Measurements from ENCODE around the gene CTNND2. TPM values are rescaled to one million over a fixed set of nuclear protein-coding genes. Genes with fewer than 3 reads are reported as not detected.

Gene CTNND2
- total and polyA plus RNA-seq, 10 of the 15 experiments (the other 5 are each of a cell fraction or from before 2014, with no cell fraction given), result 0.02 to 0.16 (median 0.04) TPM; not detected in 7

DNA sequence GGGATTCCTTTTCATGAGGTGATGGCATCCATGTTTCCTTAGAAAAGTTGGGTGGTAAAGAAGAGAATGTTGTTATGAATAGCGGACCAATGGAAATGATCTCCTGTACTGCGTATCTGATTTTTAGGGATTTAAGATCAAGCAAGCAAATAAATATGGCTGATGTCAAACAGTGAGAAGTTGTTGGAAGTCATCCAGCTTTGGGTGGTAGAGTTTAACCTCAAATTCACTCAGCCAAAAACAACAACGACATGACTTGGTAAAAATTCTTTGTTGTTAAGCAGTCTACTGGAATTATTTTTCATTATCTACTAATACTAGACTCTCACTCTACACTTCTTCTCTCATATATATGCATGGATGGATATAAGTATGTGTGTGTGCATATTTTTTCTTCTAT, 426.5 kb downstream of the CTNND2 start:
- ChIA-PET CTCF (no interaction called here), RAD21 (ENCODE audit: unreplicated experiment) (no interaction called here), POLR2A (no interaction called here), SMC1A (ENCODE audit: uncharacterized antibody, unreplicated experiment) (no interaction called here)
- ATAC-seq (no peak), DNase-seq (ENCODE audit: low read depth, low spot score) (no peak), FAIRE-seq (no peak)
- H3K4me1 ChIP-seq (ENCODE audit: control insufficient read depth, insufficient read depth, low read length), result no peaks in the 10 kb centered on the region
- H3K4me2 ChIP-seq (ENCODE audit: control insufficient read depth, insufficient read depth), result no peak overlapping the region
- no TSS peak for BruUV-seq (replicated peaks)
- no peaks in the 10 kb centered on the region for H3K27me3 ChIP-seq (replicated peaks in 1 of 2; ENCODE audit: control insufficient read depth in 2 of 2, insufficient read depth in 2 of 2, low read length in 1 of 2)
- H3K79me2 ChIP-seq (ENCODE audit: control insufficient read depth, insufficient read depth, low read length), result no peaks in the 10 kb centered on the region
- H3K36me3 ChIP-seq (ENCODE audit: control insufficient read depth in 2 of 2, insufficient read depth in 2 of 2, low read length in 1 of 2), result no peaks in the 10 kb centered on the region
- H2AFZ ChIP-seq (ENCODE audit: control insufficient read depth, low read depth, low read length), result no peak overlapping the region
- no peaks in the 10 kb centered on the region for H4K20me1 ChIP-seq (ENCODE audit: control insufficient read depth, insufficient read depth)
- WGBS (ENCODE audit: insufficient coverage, insufficient replicate concordance, low lambda C conversion rate, missing lambda C conversion rate), result 65% methylated on average over 3 of the region's 3 CpGs
- in situ Hi-C loops (cut with MboI), result no loop called here
- no peak overlapping the region for H3K27ac ChIP-seq (ENCODE audit: control insufficient read depth, insufficient read depth)
- H3K4me3 ChIP-seq, result no peak overlapping the region
- no peaks in the 10 kb centered on the region for H3K9me3 ChIP-seq (replicated peaks; ENCODE audit: control insufficient read depth, insufficient read depth, low read length)
- intact Hi-C loops (cut with micrococcal nuclease; ENCODE audit: unreplicated experiment), result no loop called here
- H3K9ac ChIP-seq (ENCODE audit: control insufficient read depth, insufficient read depth, low read length), result no peak overlapping the region
- no peak for TF ChIP-seq YY1 (IDR thresholded peaks at IDR 0.05; ENCODE audit: low read depth, low read length)
- TF ChIP-seq PAX5 (IDR thresholded peaks at IDR 0.05; ENCODE audit: borderline replicate concordance, low read depth, low read length), result no peak
- no peak for TF ChIP-seq KLF5 (IDR thresholded peaks at IDR 0.05; ENCODE audit: partially characterized antibody)
- no peak for TF ChIP-seq SREBF1 (IDR thresholded peaks at IDR 0.05; ENCODE audit: low read length)
- TF ChIP-seq SMARCA5 (IDR thresholded peaks at IDR 0.05), result no peak
- no peak for TF ChIP-seq NFYB (IDR thresholded peaks at IDR 0.05; ENCODE audit: insufficient read depth, low read depth, low read length)
- TF ChIP-seq, protein P1, sequence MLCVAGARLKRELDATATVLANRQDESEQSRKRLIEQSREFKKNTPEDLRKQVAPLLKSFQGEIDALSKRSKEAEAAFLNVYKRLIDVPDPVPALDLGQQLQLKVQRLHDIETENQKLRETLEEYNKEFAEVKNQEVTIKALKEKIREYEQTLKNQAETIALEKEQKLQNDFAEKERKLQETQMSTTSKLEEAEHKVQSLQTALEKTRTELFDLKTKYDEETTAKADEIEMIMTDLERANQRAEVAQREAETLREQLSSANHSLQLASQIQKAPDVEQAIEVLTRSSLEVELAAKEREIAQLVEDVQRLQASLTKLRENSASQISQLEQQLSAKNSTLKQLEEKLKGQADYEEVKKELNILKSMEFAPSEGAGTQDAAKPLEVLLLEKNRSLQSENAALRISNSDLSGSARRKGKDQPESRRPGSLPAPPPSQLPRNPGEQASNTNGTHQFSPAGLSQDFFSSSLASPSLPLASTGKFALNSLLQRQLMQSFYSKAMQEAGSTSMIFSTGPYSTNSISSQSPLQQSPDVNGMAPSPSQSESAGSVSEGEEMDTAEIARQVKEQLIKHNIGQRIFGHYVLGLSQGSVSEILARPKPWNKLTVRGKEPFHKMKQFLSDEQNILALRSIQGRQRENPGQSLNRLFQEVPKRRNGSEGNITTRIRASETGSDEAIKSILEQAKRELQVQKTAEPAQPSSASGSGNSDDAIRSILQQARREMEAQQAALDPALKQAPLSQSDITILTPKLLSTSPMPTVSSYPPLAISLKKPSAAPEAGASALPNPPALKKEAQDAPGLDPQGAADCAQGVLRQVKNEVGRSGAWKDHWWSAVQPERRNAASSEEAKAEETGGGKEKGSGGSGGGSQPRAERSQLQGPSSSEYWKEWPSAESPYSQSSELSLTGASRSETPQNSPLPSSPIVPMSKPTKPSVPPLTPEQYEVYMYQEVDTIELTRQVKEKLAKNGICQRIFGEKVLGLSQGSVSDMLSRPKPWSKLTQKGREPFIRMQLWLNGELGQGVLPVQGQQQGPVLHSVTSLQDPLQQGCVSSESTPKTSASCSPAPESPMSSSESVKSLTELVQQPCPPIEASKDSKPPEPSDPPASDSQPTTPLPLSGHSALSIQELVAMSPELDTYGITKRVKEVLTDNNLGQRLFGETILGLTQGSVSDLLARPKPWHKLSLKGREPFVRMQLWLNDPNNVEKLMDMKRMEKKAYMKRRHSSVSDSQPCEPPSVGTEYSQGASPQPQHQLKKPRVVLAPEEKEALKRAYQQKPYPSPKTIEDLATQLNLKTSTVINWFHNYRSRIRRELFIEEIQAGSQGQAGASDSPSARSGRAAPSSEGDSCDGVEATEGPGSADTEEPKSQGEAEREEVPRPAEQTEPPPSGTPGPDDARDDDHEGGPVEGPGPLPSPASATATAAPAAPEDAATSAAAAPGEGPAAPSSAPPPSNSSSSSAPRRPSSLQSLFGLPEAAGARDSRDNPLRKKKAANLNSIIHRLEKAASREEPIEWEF (IDR thresholded peaks at IDR 0.05; ENCODE audit: insufficient replicate concordance, low read depth, low read length), result no peak
- TF ChIP-seq EED (IDR thresholded peaks at IDR 0.05; ENCODE audit: low read depth), result no peak
- no peak for TF ChIP-seq BACH1 (IDR thresholded peaks at IDR 0.05; ENCODE audit: borderline replicate concordance)
- TF ChIP-seq, protein P2, sequence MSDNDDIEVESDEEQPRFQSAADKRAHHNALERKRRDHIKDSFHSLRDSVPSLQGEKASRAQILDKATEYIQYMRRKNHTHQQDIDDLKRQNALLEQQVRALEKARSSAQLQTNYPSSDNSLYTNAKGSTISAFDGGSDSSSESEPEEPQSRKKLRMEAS (IDR thresholded peaks at IDR 0.05; ENCODE audit: low read depth, low read length), result no peak
- no peak for TF ChIP-seq MXI1 (IDR thresholded peaks at IDR 0.05; ENCODE audit: low read depth, low read length)
- no peak for TF ChIP-seq PAX8 (IDR thresholded peaks at IDR 0.05)
- TF ChIP-seq CBX3 (IDR thresholded peaks at IDR 0.05; ENCODE audit: borderline replicate concordance, low read depth), result no peak
- TF ChIP-seq, protein P3, sequence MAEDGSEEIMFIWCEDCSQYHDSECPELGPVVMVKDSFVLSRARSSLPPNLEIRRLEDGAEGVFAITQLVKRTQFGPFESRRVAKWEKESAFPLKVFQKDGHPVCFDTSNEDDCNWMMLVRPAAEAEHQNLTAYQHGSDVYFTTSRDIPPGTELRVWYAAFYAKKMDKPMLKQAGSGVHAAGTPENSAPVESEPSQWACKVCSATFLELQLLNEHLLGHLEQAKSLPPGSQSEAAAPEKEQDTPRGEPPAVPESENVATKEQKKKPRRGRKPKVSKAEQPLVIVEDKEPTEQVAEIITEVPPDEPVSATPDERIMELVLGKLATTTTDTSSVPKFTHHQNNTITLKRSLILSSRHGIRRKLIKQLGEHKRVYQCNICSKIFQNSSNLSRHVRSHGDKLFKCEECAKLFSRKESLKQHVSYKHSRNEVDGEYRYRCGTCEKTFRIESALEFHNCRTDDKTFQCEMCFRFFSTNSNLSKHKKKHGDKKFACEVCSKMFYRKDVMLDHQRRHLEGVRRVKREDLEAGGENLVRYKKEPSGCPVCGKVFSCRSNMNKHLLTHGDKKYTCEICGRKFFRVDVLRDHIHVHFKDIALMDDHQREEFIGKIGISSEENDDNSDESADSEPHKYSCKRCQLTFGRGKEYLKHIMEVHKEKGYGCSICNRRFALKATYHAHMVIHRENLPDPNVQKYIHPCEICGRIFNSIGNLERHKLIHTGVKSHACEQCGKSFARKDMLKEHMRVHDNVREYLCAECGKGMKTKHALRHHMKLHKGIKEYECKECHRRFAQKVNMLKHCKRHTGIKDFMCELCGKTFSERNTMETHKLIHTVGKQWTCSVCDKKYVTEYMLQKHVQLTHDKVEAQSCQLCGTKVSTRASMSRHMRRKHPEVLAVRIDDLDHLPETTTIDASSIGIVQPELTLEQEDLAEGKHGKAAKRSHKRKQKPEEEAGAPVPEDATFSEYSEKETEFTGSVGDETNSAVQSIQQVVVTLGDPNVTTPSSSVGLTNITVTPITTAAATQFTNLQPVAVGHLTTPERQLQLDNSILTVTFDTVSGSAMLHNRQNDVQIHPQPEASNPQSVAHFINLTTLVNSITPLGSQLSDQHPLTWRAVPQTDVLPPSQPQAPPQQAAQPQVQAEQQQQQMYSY (CRISPR knock-in tag; IDR thresholded peaks at IDR 0.05), result no peak
- TF ChIP-seq ZNF207 (IDR thresholded peaks at IDR 0.05; ENCODE audit: borderline replicate concordance), result no peak
- TF ChIP-seq NR2C2 (IDR thresholded peaks at IDR 0.05; ENCODE audit: borderline replicate concordance, control insufficient read depth, insufficient read length, low read depth), result no peak
- no peak for TF ChIP-seq SIN3A (IDR thresholded peaks at IDR 0.05; ENCODE audit: low read depth, low read length)
- TF ChIP-seq MEF2B (IDR thresholded peaks at IDR 0.05; ENCODE audit: partially characterized antibody, poor library complexity, severe bottlenecking), result no peak

All from GM12878 (cell line).